ENCODE measurements around the gene ACADS.

Gene ACADS

GRCh38 chr12:120744922-120745493 lies 19.4 kb downstream of the ACADS start:
- H3K4me1 ChIP-seq (ENCODE audit: control insufficient read depth in 1 of 2, insufficient read depth in 2 of 2, low read length in 2 of 2): peaks cover 0 to 6% of the 10 kb centered on the region in 2 experiments
- no peaks in the 10 kb centered on the region for H3K79me1 ChIP-seq (ENCODE audit: low read length)
- no peak overlapping the region for H3K9ac ChIP-seq (ENCODE audit: low read length)
- H4K91ac ChIP-seq (ENCODE audit: low read depth, low read length): no peak overlapping the region
- H2BK5ac ChIP-seq (ENCODE audit: low read depth, low read length, poor library complexity): no peak overlapping the region
- no peak overlapping the region for H3K4me3 ChIP-seq (ENCODE audit: low read depth, low read length)
- no peak overlapping the region for H2BK12ac ChIP-seq (ENCODE audit: low read length)
- H3K79me2 ChIP-seq (ENCODE audit: control insufficient read depth, insufficient read depth, low read length, poor library complexity): no peaks in the 10 kb centered on the region
- no peak for DNase-seq
- no peak overlapping the region for H3K18ac ChIP-seq (ENCODE audit: low read length)
- no peaks in the 10 kb centered on the region for H3K9me3 ChIP-seq (ENCODE audit: insufficient read depth, low read depth, low read length)
- H2AK5ac ChIP-seq (ENCODE audit: low read length): no peak overlapping the region
- no peak overlapping the region for H2AFZ ChIP-seq (ENCODE audit: insufficient read depth, low read length, poor library complexity)
- no peak overlapping the region for H2BK120ac ChIP-seq (ENCODE audit: insufficient read depth, low read length, poor library complexity)
- H4K8ac ChIP-seq (ENCODE audit: low read depth, low read length): no peak overlapping the region
- H3K36me3 ChIP-seq (ENCODE audit: control insufficient read depth in 1 of 2, insufficient read depth in 2 of 2, low read length in 2 of 2): peaks cover 0 to 4% of the 10 kb centered on the region in 2 experiments
- no peak overlapping the region for H3K23ac ChIP-seq (ENCODE audit: low read length)
- H3K4ac ChIP-seq (ENCODE audit: low read depth, low read length): no peak overlapping the region
- no peak overlapping the region for H3K14ac ChIP-seq (ENCODE audit: low read length)
- no peak overlapping the region for H3K4me2 ChIP-seq (ENCODE audit: low read length)
- no CpG with 5 or more reads among the region's 15 CpGs for WGBS (ENCODE audit: extremely low coverage, insufficient coverage, insufficient read length)
- no peak overlapping the region for H4K12ac ChIP-seq (ENCODE audit: low read depth, low read length)
- H3K27me3 ChIP-seq (ENCODE audit: insufficient read depth, low read length): no peaks in the 10 kb centered on the region
- H3K27ac ChIP-seq (ENCODE audit: low read depth, low read length): no peak overlapping the region

- Histone ChIP-seq H2AFZ (ENCODE audit: insufficient read depth, low read length, poor library complexity) (no peak overlapping the region), H4K12ac (ENCODE audit: low read depth, low read length) (no peak overlapping the region), H3K14ac (ENCODE audit: low read length) (no peak overlapping the region), H2AK5ac (ENCODE audit: low read length) (no peak overlapping the region), H3K4ac (ENCODE audit: low read depth, low read length) (no peak overlapping the region), H3K23ac (ENCODE audit: low read length) (no peak overlapping the region), H3K4me3 (ENCODE audit: low read depth, low read length) (no peak overlapping the region), H2BK5ac (ENCODE audit: low read depth, low read length, poor library complexity) (no peak overlapping the region), H3K4me1 (ENCODE audit: control insufficient read depth in 1 of 2, insufficient read depth in 2 of 2, low read length in 2 of 2) (peaks cover 0 to 6% of the 10 kb centered on the region in 2 experiments), H4K8ac (ENCODE audit: low read depth, low read length) (no peak overlapping the region), H3K9me3 (ENCODE audit: insufficient read depth, low read depth, low read length) (no peaks in the 10 kb centered on the region), H2BK12ac (ENCODE audit: low read length) (no peak overlapping the region), H4K91ac (ENCODE audit: low read depth, low read length) (no peak overlapping the region), H3K27ac (ENCODE audit: low read depth, low read length) (no peak overlapping the region), H3K79me2 (ENCODE audit: control insufficient read depth, insufficient read depth, low read length, poor library complexity) (no peaks in the 10 kb centered on the region), H3K9ac (ENCODE audit: low read length) (no peak overlapping the region), H3K18ac (ENCODE audit: low read length) (no peak overlapping the region), H3K79me1 (ENCODE audit: low read length) (no peaks in the 10 kb centered on the region), H3K4me2 (ENCODE audit: low read length) (no peak overlapping the region), H3K27me3 (ENCODE audit: insufficient read depth, low read length) (no peaks in the 10 kb centered on the region), H3K36me3 (ENCODE audit: control insufficient read depth in 1 of 2, insufficient read depth in 2 of 2, low read length in 2 of 2) (no peaks in the 10 kb centered on the region), H2BK120ac (ENCODE audit: insufficient read depth, low read length, poor library complexity) (no peak overlapping the region)
- no CpG with 5 or more reads among the region's 7 CpGs for WGBS (ENCODE audit: extremely low coverage, insufficient coverage, insufficient read length)
- DNase-seq: peak in 1 of 2 donors; percentile 16
These were observed 22.6 kb downstream of the ACADS start for GRCh38 chr12:120748242-120748641.

- WGBS (ENCODE audit: extremely low coverage, insufficient coverage, insufficient read length): no CpG with 5 or more reads among the region's 5 CpGs
- Histone ChIP-seq H3K27ac (ENCODE audit: low read depth, low read length) (no peak overlapping the region), H3K4me1 (ENCODE audit: control insufficient read depth in 1 of 2, insufficient read depth in 2 of 2, low read length in 2 of 2) (peaks cover 0 to 6% of the 10 kb centered on the region in 2 experiments), H4K12ac (ENCODE audit: low read depth, low read length) (no peak overlapping the region), H2BK12ac (ENCODE audit: low read length) (no peak overlapping the region), H3K36me3 (ENCODE audit: control insufficient read depth in 1 of 2, insufficient read depth in 2 of 2, low read length in 2 of 2) (no peaks in the 10 kb centered on the region), H4K91ac (ENCODE audit: low read depth, low read length) (no peak overlapping the region), H4K8ac (ENCODE audit: low read depth, low read length) (no peak overlapping the region), H3K79me1 (ENCODE audit: low read length) (no peaks in the 10 kb centered on the region), H2BK5ac (ENCODE audit: low read depth, low read length, poor library complexity) (no peak overlapping the region), H3K9me3 (ENCODE audit: insufficient read depth, low read depth, low read length) (no peaks in the 10 kb centered on the region), H2AK5ac (ENCODE audit: low read length) (no peak overlapping the region), H3K18ac (ENCODE audit: low read length) (no peak overlapping the region), H3K4me3 (ENCODE audit: low read depth, low read length) (no peak overlapping the region), H3K4me2 (ENCODE audit: low read length) (no peak overlapping the region), H3K27me3 (ENCODE audit: insufficient read depth, low read length) (no peaks in the 10 kb centered on the region), H3K9ac (ENCODE audit: low read length) (no peak overlapping the region), H3K14ac (ENCODE audit: low read length) (no peak overlapping the region), H3K79me2 (ENCODE audit: control insufficient read depth, insufficient read depth, low read length, poor library complexity) (no peaks in the 10 kb centered on the region), H2AFZ (ENCODE audit: insufficient read depth, low read length, poor library complexity) (no peak overlapping the region), H2BK120ac (ENCODE audit: insufficient read depth, low read length, poor library complexity) (no peak overlapping the region), H3K4ac (ENCODE audit: low read depth, low read length) (no peak overlapping the region), H3K23ac (ENCODE audit: low read length) (no peak overlapping the region)
- no peak for DNase-seq
These were observed 23.6 kb downstream of the ACADS start for GRCh38 chr12:120749256-120749655.

GRCh38 chr12:120750806-120751205 lies 25.2 kb downstream of the ACADS start:
- Histone ChIP-seq H3K4me1 (ENCODE audit: control insufficient read depth in 1 of 2, insufficient read depth in 2 of 2, low read length in 2 of 2) (peaks cover 0 to 6% of the 10 kb centered on the region in 2 experiments), H4K12ac (ENCODE audit: low read depth, low read length) (no peak overlapping the region), H3K79me2 (ENCODE audit: control insufficient read depth, insufficient read depth, low read length, poor library complexity) (no peaks in the 10 kb centered on the region), H3K9me3 (ENCODE audit: insufficient read depth, low read depth, low read length) (no peaks in the 10 kb centered on the region), H3K4me2 (ENCODE audit: low read length) (no peak overlapping the region), H3K14ac (ENCODE audit: low read length) (no peak overlapping the region), H3K36me3 (ENCODE audit: control insufficient read depth in 1 of 2, insufficient read depth in 2 of 2, low read length in 2 of 2) (no peaks in the 10 kb centered on the region), H3K79me1 (ENCODE audit: low read length) (no peaks in the 10 kb centered on the region), H2AFZ (ENCODE audit: insufficient read depth, low read length, poor library complexity) (no peak overlapping the region), H3K4me3 (ENCODE audit: low read depth, low read length) (no peak overlapping the region), H2BK12ac (ENCODE audit: low read length) (no peak overlapping the region), H2BK5ac (ENCODE audit: low read depth, low read length, poor library complexity) (no peak overlapping the region), H3K9ac (ENCODE audit: low read length) (no peak overlapping the region), H4K8ac (ENCODE audit: low read depth, low read length) (no peak overlapping the region), H3K18ac (ENCODE audit: low read length) (no peak overlapping the region), H3K27ac (ENCODE audit: low read depth, low read length) (no peak overlapping the region), H3K27me3 (ENCODE audit: insufficient read depth, low read length) (no peaks in the 10 kb centered on the region), H2AK5ac (ENCODE audit: low read length) (no peak overlapping the region), H4K91ac (ENCODE audit: low read depth, low read length) (no peak overlapping the region), H3K23ac (ENCODE audit: low read length) (no peak overlapping the region), H2BK120ac (ENCODE audit: insufficient read depth, low read length, poor library complexity) (no peak overlapping the region), H3K4ac (ENCODE audit: low read depth, low read length) (no peak overlapping the region)
- no CpG with 5 or more reads among the region's 5 CpGs for WGBS (ENCODE audit: extremely low coverage, insufficient coverage, insufficient read length)
- DNase-seq: peak in 1 of 2 donors; percentile 11

Data from trophoblast cell (in vitro differentiated cells and primary cell).